HCT116 (cell line): ENCODE data around the gene MBOAT1. TPM values are rescaled to one million over a fixed set of nuclear protein-coding genes. Genes with fewer than 3 reads are reported as not detected.

Source experiments
- ATAC-seq: fragments of 200-7000 bp; cut with Tn5 transposase; 2 replicates; pipeline ENCODE4 v1.9.1; 2020; ENCODE audit warnings: mild to moderate bottlenecking, moderate library complexity
- BruUV-seq: library from RNA; stranded (reverse); fragments of 400-500 nt; replicated peaks from 2 replicates; lab custom pipeline; 2021; lab: Mats Ljungman, UMichigan
- CTCF ChIA-PET: fragments of 300-600 bp; sonication (Branson Sonifier 250); formaldehyde crosslinking; loops from one replicate; lab custom pipeline; 2021; ENCODE audit warnings: antibody characterized with exemption; lab: Charles Lee
- POLR2A ChIA-PET: fragments of 300-600, 350-600 bp; sonication (Branson Sonifier 250); formaldehyde crosslinking; loops from one replicate; lab custom pipeline; 2021; ENCODE audit warnings: antibody characterized with exemption; lab: Charles Lee
- RAD21 ChIA-PET, 2 experiments: fragments of 300-600 bp; sonication (Branson Sonifier 250); formaldehyde crosslinking; loops; one replicate each; lab custom pipeline; 2023; ENCODE audit warnings: low total read pairs in 2 of 2; ENCODE audit not compliant: uncharacterized antibody in 2 of 2, unreplicated experiment in 2 of 2, low non-redundant PET in 1 of 2; lab: Charles Lee
- DNase-seq: peaks from one replicate; pipeline ENCODE4 v3.0.0-alpha.2; 2010; ENCODE audit warnings: low read depth, low spot score
- H2AFZ ChIP-seq: fragments of 200-600 bp; shearing (Covaris generic), sonication (generic); 2 replicates; pipeline ENCODE4 v1.6.1; 2017; ENCODE audit warnings: low read depth, mixed run types, mixed read lengths, antibody characterized with exemption, low read length; ENCODE audit not compliant: poor library complexity, severe bottlenecking
- H3K27ac ChIP-seq: 2 replicates; pipeline ENCODE4 v1.5.1; 2012; ENCODE audit warnings: low read depth, low read length
- H3K27me3 ChIP-seq: fragments of 200-600 bp; sonication (generic); 2 replicates; pipeline ENCODE4 v1.6.1; 2016; ENCODE audit warnings: mixed run types, low read length, mixed read lengths; ENCODE audit not compliant: insufficient read depth
- H3K36me3 ChIP-seq, 2 experiments: fragments of 200-500 bp in 1 of 2; fragments of 200-600 bp in 1 of 2; sonication (Bioruptor generic) in 1 of 2; sonication (generic) in 1 of 2; 2 replicates each; pipeline versions ENCODE4 v1.5.1 to v1.6.1; 2014 to 2016; ENCODE audit warnings: low read length in 2 of 2, inconsistent platforms in 1 of 2, mixed read lengths in 1 of 2, mixed run types in 1 of 2; ENCODE audit not compliant: insufficient read depth in 2 of 2, control insufficient read depth in 1 of 2
- H3K4me1 ChIP-seq, 2 experiments: fragments of 200-600 bp in 1 of 2; sonication (generic) in 1 of 2; 2 replicates each; pipeline versions ENCODE4 v1.5.1 to v1.6.1; 2012 to 2017; ENCODE audit warnings: low read length in 2 of 2, inconsistent platforms in 1 of 2, mild to moderate bottlenecking in 1 of 2, mixed read lengths in 1 of 2, mixed run types in 1 of 2, moderate library complexity in 1 of 2; ENCODE audit not compliant: insufficient read depth in 2 of 2, control insufficient read depth in 1 of 2
- H3K4me2 ChIP-seq: fragments of 200-600 bp; sonication (generic); 2 replicates; pipeline ENCODE4 v1.6.1; 2017; ENCODE audit warnings: mixed run types, low read length, mixed read lengths
- H3K4me3 ChIP-seq, 2 experiments: fragments of 200-600 bp in 1 of 2; sonication (generic) in 1 of 2; replicated peaks in 1 of 2; 2 replicates each; pipeline ENCODE4 v1.5.1; 2011 to 2016; ENCODE audit warnings: low read length in 2 of 2, control low read depth in 1 of 2, low read depth in 1 of 2, mild to moderate bottlenecking in 1 of 2, mixed read lengths in 1 of 2, mixed run types in 1 of 2
- H3K79me2 ChIP-seq: fragments of 200-600 bp; sonication (generic); 2 replicates; pipeline ENCODE4 v1.6.1; 2017; ENCODE audit warnings: mild to moderate bottlenecking, mixed run types, low read length, moderate library complexity, mixed read lengths; ENCODE audit not compliant: insufficient read depth
- H3K9ac ChIP-seq: fragments of 200-600 bp; sonication (generic); 2 replicates; pipeline ENCODE4 v1.6.1; 2016; ENCODE audit warnings: low read length, mixed read lengths
- H3K9me2 ChIP-seq: fragments of 200-600 bp; sonication (generic), shearing (Covaris generic); 2 replicates; pipeline ENCODE4 v1.6.1; 2017; ENCODE audit warnings: mixed run types, mild to moderate bottlenecking, moderate library complexity; ENCODE audit not compliant: insufficient read depth
- H3K9me3 ChIP-seq, 2 experiments: fragments of 200-500 bp in 1 of 2; fragments of 200-600 bp in 1 of 2; sonication (Bioruptor generic) in 1 of 2; sonication (generic) in 1 of 2; 2 replicates each; pipeline ENCODE4 v1.6.1; 2014 to 2017; ENCODE audit warnings: low read length in 2 of 2, mixed read lengths in 2 of 2, inconsistent platforms in 1 of 2, low read depth in 1 of 2, mild to moderate bottlenecking in 1 of 2, mixed run types in 1 of 2, moderate library complexity in 1 of 2; ENCODE audit not compliant: control insufficient read depth in 1 of 2, insufficient read depth in 1 of 2
- H4K20me1 ChIP-seq: fragments of 200-600 bp; sonication (generic), shearing (Covaris generic); 2 replicates; pipeline ENCODE4 v1.6.1; 2017; ENCODE audit warnings: mixed run types, mild to moderate bottlenecking, moderate library complexity; ENCODE audit not compliant: insufficient read depth
- CEBPB ChIP-seq: IDR thresholded peaks from 2 replicates; pipeline ENCODE4 v1.6.1; 2012; ENCODE audit warnings: low read depth
- EGR1 ChIP-seq: IDR thresholded peaks from 2 replicates; pipeline ENCODE4 v1.6.1; 2012; ENCODE audit warnings: low read depth
- ELF1 ChIP-seq: IDR thresholded peaks from 2 replicates; pipeline ENCODE4 v1.6.1; 2012; ENCODE audit warnings: low read depth, borderline replicate concordance
- FOSL1 ChIP-seq: IDR thresholded peaks from 2 replicates; pipeline ENCODE4 v1.6.1; 2012; ENCODE audit warnings: low read depth
- JUND ChIP-seq: IDR thresholded peaks from 2 replicates; pipeline ENCODE4 v1.6.1; 2012
- POLR2A ChIP-seq: IDR thresholded peaks from 2 replicates; pipeline ENCODE4 v1.7.0; 2011; ENCODE audit warnings: borderline replicate concordance; ENCODE audit not compliant: insufficient read depth, insufficient read length; ENCODE audit errors: extremely low read depth
- POLR2AphosphoS5 ChIP-seq: IDR thresholded peaks from 2 replicates; pipeline ENCODE4 v1.6.1; 2011; ENCODE audit warnings: mild to moderate bottlenecking, low read depth, low read length, moderate library complexity
- RAD21 ChIP-seq: IDR thresholded peaks from 2 replicates; pipeline ENCODE4 v1.6.1; 2012; ENCODE audit warnings: low read depth, mild to moderate bottlenecking
- SP1 ChIP-seq: IDR thresholded peaks from 2 replicates; pipeline ENCODE4 v1.6.1; 2012; ENCODE audit warnings: low read depth
- SRF ChIP-seq: IDR thresholded peaks from 2 replicates; pipeline ENCODE4 v1.6.1; 2012; ENCODE audit warnings: low read depth
- TCF7L2 ChIP-seq: IDR thresholded peaks from 2 replicates; pipeline ENCODE4 v1.7.0; 2011; ENCODE audit warnings: borderline replicate concordance, inconsistent platforms; ENCODE audit not compliant: insufficient read depth, insufficient read length; ENCODE audit errors: extremely low read depth
- YY1 ChIP-seq: IDR thresholded peaks from 2 replicates; pipeline ENCODE4 v1.6.1; 2011; ENCODE audit warnings: low read length, low read depth, moderate library complexity, mild to moderate bottlenecking; ENCODE audit not compliant: insufficient replicate concordance; ENCODE audit errors: extremely low read depth
- ZFX ChIP-seq: fragments of 450-650 bp; IDR thresholded peaks from 2 replicates; pipeline ENCODE4 v1.6.1; 2017
- ZNF274 ChIP-seq: fragments of 200-500 bp; sonication (Bioruptor generic); IDR thresholded peaks from 2 replicates; pipeline ENCODE4 v1.6.1; 2014; ENCODE audit warnings: mild to moderate bottlenecking, low read depth, low read length, inconsistent platforms
- intact Hi-C: fragments of 100-400 bp; cut with micrococcal nuclease; formaldehyde crosslinking; loops from 2 replicates; pipeline ENCODE4 v1.10.0; 2022
- total RNA-seq: library from RNA; stranded (reverse); gene quantifications from one replicate; pipeline ENCODE4 v1.2.1, GENCODE V29; 2021; ENCODE audit not compliant: unreplicated experiment
- TF ChIP-seq, protein P1 (sequence below): IDR thresholded peaks from 2 replicates; pipeline ENCODE4 v1.6.1; 2012; ENCODE audit warnings: low read depth
- TF ChIP-seq, protein P2 (sequence below): IDR thresholded peaks from 2 replicates; pipeline ENCODE4 v1.6.1; 2012

Gene MBOAT1
- total RNA-seq, 1 experiment from 2014 or later: 11.7 TPM

- BruUV-seq: no TSS peak
- no peaks in the 10 kb centered on the region for H3K27me3 ChIP-seq
- H3K79me2 ChIP-seq: no peaks in the 10 kb centered on the region
- TF ChIP-seq ZFX: no peak
- no peak for TF ChIP-seq CEBPB
- TF ChIP-seq, protein P1, sequence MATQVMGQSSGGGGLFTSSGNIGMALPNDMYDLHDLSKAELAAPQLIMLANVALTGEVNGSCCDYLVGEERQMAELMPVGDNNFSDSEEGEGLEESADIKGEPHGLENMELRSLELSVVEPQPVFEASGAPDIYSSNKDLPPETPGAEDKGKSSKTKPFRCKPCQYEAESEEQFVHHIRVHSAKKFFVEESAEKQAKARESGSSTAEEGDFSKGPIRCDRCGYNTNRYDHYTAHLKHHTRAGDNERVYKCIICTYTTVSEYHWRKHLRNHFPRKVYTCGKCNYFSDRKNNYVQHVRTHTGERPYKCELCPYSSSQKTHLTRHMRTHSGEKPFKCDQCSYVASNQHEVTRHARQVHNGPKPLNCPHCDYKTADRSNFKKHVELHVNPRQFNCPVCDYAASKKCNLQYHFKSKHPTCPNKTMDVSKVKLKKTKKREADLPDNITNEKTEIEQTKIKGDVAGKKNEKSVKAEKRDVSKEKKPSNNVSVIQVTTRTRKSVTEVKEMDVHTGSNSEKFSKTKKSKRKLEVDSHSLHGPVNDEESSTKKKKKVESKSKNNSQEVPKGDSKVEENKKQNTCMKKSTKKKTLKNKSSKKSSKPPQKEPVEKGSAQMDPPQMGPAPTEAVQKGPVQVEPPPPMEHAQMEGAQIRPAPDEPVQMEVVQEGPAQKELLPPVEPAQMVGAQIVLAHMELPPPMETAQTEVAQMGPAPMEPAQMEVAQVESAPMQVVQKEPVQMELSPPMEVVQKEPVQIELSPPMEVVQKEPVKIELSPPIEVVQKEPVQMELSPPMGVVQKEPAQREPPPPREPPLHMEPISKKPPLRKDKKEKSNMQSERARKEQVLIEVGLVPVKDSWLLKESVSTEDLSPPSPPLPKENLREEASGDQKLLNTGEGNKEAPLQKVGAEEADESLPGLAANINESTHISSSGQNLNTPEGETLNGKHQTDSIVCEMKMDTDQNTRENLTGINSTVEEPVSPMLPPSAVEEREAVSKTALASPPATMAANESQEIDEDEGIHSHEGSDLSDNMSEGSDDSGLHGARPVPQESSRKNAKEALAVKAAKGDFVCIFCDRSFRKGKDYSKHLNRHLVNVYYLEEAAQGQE: no peak
- no peak for TF ChIP-seq YY1
- no peak for TF ChIP-seq SRF
- TF ChIP-seq, protein P2, sequence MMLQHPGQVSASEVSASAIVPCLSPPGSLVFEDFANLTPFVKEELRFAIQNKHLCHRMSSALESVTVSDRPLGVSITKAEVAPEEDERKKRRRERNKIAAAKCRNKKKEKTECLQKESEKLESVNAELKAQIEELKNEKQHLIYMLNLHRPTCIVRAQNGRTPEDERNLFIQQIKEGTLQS: no peak
- no peak for TF ChIP-seq EGR1
- no peak for TF ChIP-seq RAD21
- no peak for TF ChIP-seq POLR2A
- TF ChIP-seq ELF1: no peak
- no peak for TF ChIP-seq FOSL1
- TF ChIP-seq JUND: no peak
- no peak for TF ChIP-seq POLR2AphosphoS5
- TF ChIP-seq SP1: no peak
- TF ChIP-seq TCF7L2: no peak
- TF ChIP-seq ZNF274: no peak
- RAD21 ChIA-PET: no interaction called here
- no peak overlapping the region for H3K4me3 ChIP-seq
- CTCF ChIA-PET: no interaction called here
- intact Hi-C loops: no loop called here
- H3K9me2 ChIP-seq: no peaks in the 10 kb centered on the region
- H3K9me3 ChIP-seq: no peaks in the 10 kb centered on the region
- DNase-seq (no peak), ATAC-seq (no peak)
- peaks cover 0 to 14% of the 10 kb centered on the region in 2 experiments; a peak in 1 of 4 replicates for H3K4me1 ChIP-seq
- no peak overlapping the region for H3K4me2 ChIP-seq
- POLR2A ChIA-PET: interaction anchor here (0.7 kb wide), 1 partner anchor 14 kb away, joined by 3 read pairs; no protein-coding TSS in a partner anchor
- no peak overlapping the region for H3K9ac ChIP-seq
- no peak overlapping the region for H2AFZ ChIP-seq
- no peaks in the 10 kb centered on the region for H4K20me1 ChIP-seq
- no peaks in the 10 kb centered on the region for H3K36me3 ChIP-seq
- no peak overlapping the region for H3K27ac ChIP-seq
Observed at GRCh38 chr6:20220359-20220758, 8.1 kb upstream of the MBOAT1 start.
